Left colon (tissue), 2 donors: ENCODE data around the gene SREBF1. TPM values are rescaled to one million over a fixed set of nuclear protein-coding genes. Genes with fewer than 3 reads are reported as not detected.

Experiments used
- ATAC-seq: fragments of 200-7000 bp; cut with Tn5 transposase; one replicate; pipeline ENCODE4 v1.9.1; 2020; ENCODE audit warnings: mild to moderate bottlenecking, moderate library complexity
- DNase-seq, 2 donors: peaks; one replicate each; pipeline ENCODE4 v3.0.0-alpha.2; 2020
- intact Hi-C, 2 donors: fragments of 100-400 bp; cut with DNase I in 1 of 2; cut with micrococcal nuclease in 1 of 2; formaldehyde crosslinking; loops; one replicate each; pipeline versions ENCODE4 v1.11.2 to v1.14.0; 2022; cut with DNase I, micrococcal nuclease
- total RNA-seq, 2 donors: library from RNA; stranded (reverse); fragmentation: NEBNext Ultra II Directional; extraction: Animal tissue kit (Norgen Biotek cat#: 25700); gene quantifications; one replicate each; pipeline ENCODE4 v1.2.1, GENCODE V29; 2021
- donor health status: DM: no; HTN: no; CAD: no.
- donor health status: DM: yes; HTN: yes; CAD: no.

The SREBF1 gene
- total RNA-seq, 2 donors from 2014 or later = 125 to 161 TPM

DNA sequence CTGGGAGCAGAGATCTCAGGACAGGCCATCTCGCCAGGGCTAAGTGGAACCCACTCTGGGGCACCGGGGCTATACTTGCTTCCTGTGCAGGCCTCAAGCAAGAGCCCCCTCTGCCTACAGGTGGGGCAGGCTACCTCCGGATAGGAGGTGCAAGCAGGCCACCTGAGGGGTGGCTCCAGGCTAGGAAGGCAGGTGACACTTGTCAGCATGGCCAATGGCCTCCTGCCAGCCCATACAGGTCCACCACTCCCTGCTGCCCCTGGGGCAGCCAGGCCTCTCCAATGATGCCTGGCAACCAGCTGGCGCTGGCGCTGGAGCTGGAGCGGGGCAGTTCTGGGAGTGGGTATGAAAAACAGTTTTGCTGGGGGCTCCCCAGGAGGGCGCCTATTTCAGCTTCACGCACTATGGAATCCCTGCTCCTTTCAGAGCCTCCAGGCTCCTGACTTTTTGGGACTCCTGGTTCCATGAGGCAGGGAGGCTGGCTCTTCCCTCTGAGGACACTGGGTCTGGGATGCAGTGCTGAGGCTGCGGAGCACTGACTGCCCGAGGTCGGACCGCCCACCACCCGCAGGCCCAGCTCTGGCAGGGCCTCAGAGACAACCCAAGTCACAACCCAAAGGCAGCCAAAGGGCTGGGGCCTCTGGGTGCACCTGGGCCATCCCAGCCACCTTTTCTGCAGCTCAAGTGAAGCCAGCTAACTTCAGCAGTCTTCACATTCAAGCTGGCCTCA lies 8.4 kb upstream of the SREBF1 start:
- DNase-seq (no peak), ATAC-seq (no peak)
- intact Hi-C loops = no loop called here

DNA sequence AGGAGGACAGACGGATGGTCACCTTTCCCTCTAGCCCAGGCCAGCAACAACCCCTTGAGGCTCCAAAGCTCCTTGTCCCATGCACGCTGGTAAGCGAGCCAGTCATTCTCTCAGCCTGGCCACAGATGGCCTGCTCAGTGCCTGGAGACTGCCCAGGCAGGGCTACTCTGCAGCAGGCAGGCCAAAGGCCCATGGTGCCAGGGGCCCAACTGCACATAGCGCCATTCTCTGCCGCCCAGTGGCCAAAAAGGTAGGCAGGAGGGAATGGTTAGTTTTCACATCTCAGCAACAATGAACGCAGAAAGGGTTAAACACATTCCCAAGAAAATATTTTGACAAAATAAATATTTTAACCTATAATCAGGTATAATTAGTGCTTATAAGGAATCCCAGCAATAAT lies 7.7 kb upstream of the SREBF1 start:
- DNase-seq (no peak), ATAC-seq (no peak)
- intact Hi-C loops = no loop called here

DNA sequence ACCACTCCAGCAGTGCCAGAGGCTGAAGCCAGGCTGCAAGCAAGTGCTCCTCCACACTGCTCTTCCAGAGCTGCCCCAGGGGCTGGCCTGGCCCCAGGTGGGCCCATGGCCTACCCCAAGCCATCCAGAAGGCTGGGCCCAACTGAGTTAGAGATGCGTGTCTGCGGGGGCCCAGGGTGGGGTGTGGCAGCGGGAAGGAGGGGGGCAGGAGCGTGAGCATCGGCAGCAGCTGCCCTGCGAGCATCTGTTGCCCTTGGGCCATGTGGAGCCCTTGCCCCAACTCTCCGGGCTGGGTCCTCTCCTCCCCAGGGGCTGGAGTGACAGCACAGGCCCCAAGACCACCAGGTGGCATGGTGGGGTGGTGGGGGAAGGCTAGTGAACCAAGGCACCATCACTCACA lies 7.3 kb upstream of the SREBF1 start:
- no peak for ATAC-seq
- intact Hi-C loops = no loop called here
- no peak for DNase-seq

DNA sequence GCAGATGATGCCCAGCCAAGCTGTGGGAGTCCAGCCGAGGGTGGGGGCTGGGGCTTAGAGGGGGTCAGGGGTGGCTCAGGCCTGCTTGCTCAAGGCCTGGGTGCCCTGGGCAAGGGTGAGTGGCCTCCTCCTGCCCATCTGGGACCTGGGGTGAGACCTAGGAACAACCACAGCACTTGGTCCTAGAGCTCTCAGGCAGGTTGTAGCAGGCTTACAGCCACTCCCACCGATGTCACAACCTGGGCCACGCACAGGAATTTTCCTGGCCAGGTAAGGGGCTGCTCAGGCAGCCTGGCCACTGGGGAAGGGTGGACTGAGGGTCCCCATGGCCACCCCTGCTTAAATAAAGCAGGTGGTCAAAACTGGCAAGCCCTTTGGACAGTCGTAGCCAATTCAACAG lies 6.3 kb upstream of the SREBF1 start:
- no peak for DNase-seq
- intact Hi-C loops = no loop called here
- no peak for ATAC-seq

DNA sequence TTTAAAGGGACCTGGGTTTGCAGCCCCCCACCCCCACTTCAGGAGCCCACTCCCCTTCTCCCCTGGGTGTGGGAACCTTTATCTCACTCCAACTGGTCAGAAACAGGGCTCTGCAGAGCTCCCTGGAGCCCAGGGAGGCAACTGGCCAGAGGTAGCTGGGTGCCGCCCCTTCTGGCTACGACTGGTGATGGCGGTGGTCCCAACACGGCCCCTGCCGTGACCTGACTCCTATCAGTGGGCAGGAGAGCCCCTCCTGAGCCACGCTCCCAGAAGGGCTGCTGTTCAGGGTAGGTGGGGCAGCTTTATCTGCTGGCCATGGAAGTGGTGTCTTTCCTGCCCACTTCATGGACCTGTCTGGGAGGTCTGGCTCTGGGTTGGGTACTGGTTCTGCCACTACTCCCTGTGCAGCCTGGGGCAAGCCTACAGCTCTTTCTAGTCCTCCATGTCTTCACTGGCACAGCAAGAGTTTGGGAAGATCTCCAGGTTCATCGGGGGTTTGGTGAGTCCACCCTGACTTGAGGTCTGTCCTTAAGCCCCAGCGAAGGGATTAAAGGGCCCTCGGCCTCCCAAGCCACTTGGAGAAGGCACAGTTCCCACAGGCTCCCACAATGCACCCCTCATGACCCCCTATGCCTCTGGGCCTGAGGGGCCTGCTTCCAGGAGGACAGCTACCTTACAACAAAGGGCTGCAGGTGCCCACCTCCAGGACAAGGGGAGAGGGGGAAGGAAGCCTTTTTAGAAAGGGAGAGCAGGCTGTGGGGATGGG lies 5.5 kb upstream of the SREBF1 start:
- intact Hi-C loops = no loop called here
- DNase-seq (no peak), ATAC-seq (no peak)

DNA sequence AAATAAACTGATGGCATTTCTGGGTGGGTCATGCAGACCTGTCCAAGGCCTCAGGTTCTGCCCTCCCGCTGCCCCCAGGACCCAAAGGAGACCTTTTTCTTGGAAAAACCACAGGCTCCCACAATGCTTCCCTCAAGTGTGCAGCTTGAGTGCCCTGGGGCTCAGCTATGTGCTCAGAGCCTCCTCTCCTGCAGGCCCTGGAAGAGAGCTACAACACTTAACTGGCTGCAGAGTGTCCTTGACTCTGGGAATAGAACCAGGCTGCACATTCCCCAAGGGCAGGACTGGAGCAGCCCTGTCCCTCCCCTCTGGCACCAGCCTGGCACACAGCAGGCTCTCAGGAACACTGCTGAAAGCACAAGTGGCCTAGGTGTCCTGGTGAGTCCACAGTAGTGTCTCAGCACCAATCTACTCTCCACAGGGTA lies 4.8 kb upstream of the SREBF1 start:
- no peak for ATAC-seq
- DNase-seq = no peak
- intact Hi-C loops = no loop called here

DNA sequence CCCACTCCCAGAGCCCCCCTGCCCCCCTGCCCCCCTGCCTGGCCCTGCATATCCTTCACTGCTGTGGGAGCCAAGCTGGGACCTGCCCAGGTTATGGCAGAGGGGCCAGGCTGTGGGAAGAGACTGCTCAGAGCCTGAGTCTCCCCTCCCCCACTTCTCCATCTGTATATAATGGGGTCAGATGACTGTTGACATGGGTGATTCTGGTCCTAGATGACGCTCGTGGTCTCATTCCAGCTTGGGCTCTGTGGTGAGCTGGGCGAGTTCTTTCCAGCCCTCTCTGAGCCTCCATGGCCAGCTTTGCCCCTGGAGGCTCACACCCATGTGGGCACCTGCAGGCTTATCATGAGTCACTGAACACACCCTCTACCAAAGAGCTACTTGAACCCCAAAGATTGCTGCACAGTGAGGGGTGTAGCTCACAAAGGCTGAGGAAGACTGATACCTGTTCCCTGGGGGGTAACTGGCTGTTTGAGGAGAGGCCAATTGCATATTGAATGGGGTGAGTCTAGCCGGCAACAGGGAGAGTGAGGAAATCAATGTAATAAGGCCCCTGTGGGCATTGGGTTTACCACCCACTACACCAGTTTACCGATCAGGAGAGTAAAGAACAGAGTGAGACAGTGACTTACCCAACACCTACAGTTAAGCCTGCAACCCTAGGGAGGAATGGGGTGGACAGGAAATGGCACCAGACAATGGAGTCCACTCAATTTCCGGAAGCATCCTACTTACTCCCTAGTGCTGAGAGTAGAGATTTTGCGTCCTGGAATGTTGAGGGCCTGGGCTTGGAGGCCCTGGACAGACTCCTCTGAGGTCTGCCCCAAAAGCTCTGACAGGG lies 4.2 kb upstream of the SREBF1 start:
- ATAC-seq (no peak), DNase-seq (peak in 1 of 2 donors; percentile 55)
- intact Hi-C loops = no loop called here

GRCh38 chr17:17839791-17840707 lies 3.3 kb upstream of the SREBF1 start:
- intact Hi-C loops = no loop called here
- ATAC-seq (peak; percentile 72), DNase-seq (peak; percentile 94 to 95)

GRCh38 chr17:17837966-17838962 lies 1.5 kb upstream of the SREBF1 start:
- ATAC-seq (peak; percentile 28), DNase-seq (peak; percentile 88)
- intact Hi-C loops = no loop called here

DNA sequence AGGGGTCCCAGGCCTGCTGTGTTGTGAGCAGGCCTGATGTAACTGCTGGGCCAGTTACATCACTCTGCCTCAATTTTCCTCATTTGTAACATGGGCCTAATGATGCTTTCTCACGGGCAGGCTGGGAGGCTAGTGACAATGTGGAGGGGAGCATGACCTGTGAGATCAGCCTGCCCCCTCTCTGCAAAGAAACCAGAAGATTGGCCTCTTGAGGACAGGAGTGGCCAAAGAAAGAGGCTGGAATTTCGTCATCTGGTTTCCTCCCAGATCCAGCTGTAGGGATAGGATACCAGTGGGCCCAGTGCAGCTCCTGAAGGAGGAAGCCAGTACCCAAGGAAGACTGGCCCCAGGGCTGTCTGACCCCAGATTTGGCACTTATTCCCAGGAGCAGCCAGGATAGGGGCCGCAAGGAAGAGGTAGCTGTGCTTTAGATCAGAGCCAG lies 615 bp upstream of the SREBF1 start:
- intact Hi-C loops = no loop called here
- ATAC-seq = peak; percentile 9
- DNase-seq = peak; percentile 51 to 75

GRCh38 chr17:17836250-17836817 lies 452 bp downstream of the SREBF1 start:
- intact Hi-C loops = no loop called here
- ATAC-seq (peak; percentile 69), DNase-seq (peak; percentile 97 to 98)

GRCh38 chr17:17835415-17836249 lies 1.2 kb downstream of the SREBF1 start:
- DNase-seq = no peak
- intact Hi-C loops = no loop called here

DNA sequence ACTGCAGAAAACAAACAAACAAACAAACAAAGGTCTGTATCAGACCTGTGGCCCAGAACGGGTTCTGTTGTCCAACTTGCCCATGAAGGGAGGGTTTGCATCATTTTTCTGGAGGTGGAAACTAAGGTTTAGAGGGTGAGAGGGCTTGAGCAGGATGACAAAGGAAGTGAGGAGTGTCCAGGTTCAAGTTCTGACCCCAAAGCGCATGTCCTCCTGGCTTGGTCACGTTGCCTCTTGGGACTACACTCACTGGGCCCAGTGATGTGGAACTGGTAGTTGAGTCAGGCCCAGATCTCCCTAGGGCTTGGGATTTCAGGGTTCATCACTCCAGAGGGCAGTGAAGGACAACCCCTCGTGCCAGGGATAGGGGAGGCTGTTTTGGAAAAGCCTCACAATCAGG lies 1.8 kb downstream of the SREBF1 start:
- ATAC-seq (no peak), DNase-seq (no peak)
- intact Hi-C loops = no loop called here

More at GRCh38 chr17:17835415-17836249, 1.2 kb downstream of the SREBF1 start:
- no peak for ATAC-seq

DNA sequence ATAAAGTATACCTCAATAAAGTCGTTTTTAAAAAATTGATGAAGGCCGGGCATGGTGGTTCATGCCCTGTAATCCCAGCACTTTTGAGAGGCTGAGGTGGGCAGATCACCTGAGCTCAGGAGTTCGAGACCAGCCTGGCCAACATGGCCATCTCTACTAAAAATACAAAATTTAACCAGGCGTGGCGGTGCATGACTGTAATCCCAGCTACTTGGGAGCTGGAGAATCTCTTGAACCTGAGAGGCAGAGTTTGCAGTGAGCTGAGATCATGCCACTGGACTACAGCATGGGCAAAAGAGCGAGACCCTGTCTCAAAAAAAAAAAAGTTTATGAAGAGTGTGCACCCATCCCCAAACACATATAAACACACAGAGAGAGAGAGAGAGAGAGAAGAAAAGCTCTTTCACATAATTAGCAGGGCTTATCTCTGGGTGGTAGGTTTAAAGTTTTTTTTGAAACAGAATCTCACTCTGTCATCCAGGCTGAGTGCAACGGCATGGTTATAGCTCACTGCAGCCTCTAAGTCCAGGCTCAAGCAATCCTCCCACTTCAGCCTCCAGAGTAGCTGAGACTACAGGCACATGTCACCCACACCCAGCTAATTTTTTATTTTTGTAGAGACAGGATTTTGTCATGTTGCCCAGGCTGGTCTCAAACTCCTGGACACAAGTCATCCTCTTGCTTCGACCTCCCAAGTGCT lies 3.0 kb downstream of the SREBF1 start:
- DNase-seq (no peak), ATAC-seq (no peak)

DNA sequence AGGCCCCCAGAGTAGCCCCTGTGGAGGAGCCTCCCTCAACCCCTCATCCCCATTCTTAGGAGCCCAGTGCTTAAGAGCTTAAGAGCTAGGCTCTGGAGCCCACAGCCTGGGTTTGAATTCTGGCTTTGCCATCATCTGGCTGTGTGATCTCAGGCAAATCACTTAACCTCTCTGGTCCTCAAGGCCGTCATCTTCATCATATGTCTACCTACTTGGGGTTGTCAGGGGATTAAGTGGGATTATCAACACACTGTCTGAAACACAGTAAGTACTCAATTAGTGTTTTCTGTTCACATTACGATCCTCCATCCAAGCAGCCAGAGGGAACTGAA lies 4.8 kb downstream of the SREBF1 start:
- DNase-seq (no peak), ATAC-seq (no peak)
- intact Hi-C loops = no loop called here

More for the DNA sequence above, 3.0 kb downstream of the SREBF1 start:
- intact Hi-C loops = no loop called here
